Panc1 (cell line): ENCODE measurements around the gene TMEM175.

Experiments used
- CTCF ChIP-seq: fragments of 450-650 bp; IDR thresholded peaks from 2 replicates; pipeline ENCODE4 v1.5.1; 2017; ENCODE audit warnings: mild to moderate bottlenecking
- POLR2AphosphoS5 ChIP-seq: IDR thresholded peaks from 2 replicates; pipeline ENCODE4 v1.6.1; 2012; ENCODE audit warnings: mild to moderate bottlenecking, low read depth, low read length, moderate library complexity
- REST ChIP-seq, 2 experiments: IDR thresholded peaks; 2 replicates each; pipeline ENCODE4 v1.6.1; 2011 to 2012; ENCODE audit warnings: low read depth in 2 of 2, control low read depth in 1 of 2, low read length in 1 of 2, mild to moderate bottlenecking in 1 of 2, moderate library complexity in 1 of 2; ENCODE audit not compliant: insufficient read depth in 1 of 2

- TF ChIP-seq CTCF = no peak
- no peak for TF ChIP-seq POLR2AphosphoS5
- no peak for TF ChIP-seq REST (IDR thresholded peaks at IDR 0.05; ENCODE audit: insufficient read depth in 1 of 2, low read depth in 2 of 2, low read length in 1 of 2)
Measured at GRCh38 chr4:917466-917865, 14.8 kb upstream of the TMEM175 start.
